AG04449 (cell line): ENCODE data around the gene LPCAT3.

ENCODE experiments used
- CTCF ChIA-PET: fragments of 350-600 bp; formaldehyde crosslinking; extraction: SDS; loops from one replicate; lab custom pipeline; 2021; ENCODE audit warnings: antibody characterized with exemption; lab: Yijun Ruan, JAX
- POLR2A ChIA-PET: fragments of 400-600, 350-600 bp; formaldehyde crosslinking; extraction: SDS; loops from one replicate; lab custom pipeline; 2020; ENCODE audit warnings: antibody characterized with exemption, inconsistent platforms; lab: Yijun Ruan, JAX
- DNase-seq: peaks from one replicate; pipeline ENCODE4 v3.0.0-alpha.2; 2010; ENCODE audit warnings: low read depth, low spot score
- H3K4me3 ChIP-seq: 2 replicates; pipeline ENCODE4 v1.5.1; 2011; ENCODE audit warnings: low read depth, mild to moderate bottlenecking, control low read depth, low read length
- CTCF ChIP-seq: IDR thresholded peaks from one replicate; pipeline ENCODE4 v1.5.1; 2011; ENCODE audit warnings: mild to moderate bottlenecking, moderate library complexity, low read length, control low read depth, inconsistent platforms; ENCODE audit not compliant: insufficient read depth; ENCODE audit errors: missing control alignments

Gene LPCAT3

GRCh38 chr12:6981152-6982052 is 36.9 kb downstream of the LPCAT3 start:
- no peak overlapping the region for H3K4me3 ChIP-seq
- CTCF ChIA-PET = no interaction called here
- no peak for TF ChIP-seq CTCF
- no peak for DNase-seq
- POLR2A ChIA-PET = no interaction called here

- ChIA-PET POLR2A (no interaction called here), CTCF (interaction anchor here (1.8 kb wide), 1 partner anchor 16 kb away, joined by 6 read pairs; no protein-coding TSS in a partner anchor)
- H3K4me3 ChIP-seq = no peak overlapping the region
- DNase-seq = no peak
- no peak for TF ChIP-seq CTCF
These were observed 37.5 kb downstream of the LPCAT3 start for GRCh38 chr12:6980740-6981139.

- TF ChIP-seq CTCF = no peak
- no peak for DNase-seq
- CTCF ChIA-PET = interaction anchor here (1.8 kb wide), 1 partner anchor 16 kb away, joined by 6 read pairs; no protein-coding TSS in a partner anchor
- no peak overlapping the region for H3K4me3 ChIP-seq
- POLR2A ChIA-PET = no interaction called here
These were observed 38.2 kb downstream of the LPCAT3 start for GRCh38 chr12:6980075-6980474.

GRCh38 chr12:6979453-6979852 is 38.8 kb downstream of the LPCAT3 start:
- no peak overlapping the region for H3K4me3 ChIP-seq
- CTCF ChIA-PET = interaction anchor here (1.0 to 1.8 kb wide), 3 partner anchors 15 to 132 kb away, joined by 3 to 6 read pairs (median 3); partner anchors contain the start of gene LPCAT3
- POLR2A ChIA-PET = no interaction called here
- DNase-seq = no peak
- no peak for TF ChIP-seq CTCF

- no peak overlapping the region for H3K4me3 ChIP-seq
- CTCF ChIA-PET = interaction anchor here (1.0 to 1.8 kb wide), 3 partner anchors 15 to 132 kb away, joined by 3 to 6 read pairs (median 3); partner anchors contain the start of gene LPCAT3
- no peak for TF ChIP-seq CTCF
- no peak for DNase-seq
- POLR2A ChIA-PET = no interaction called here
These were observed 39.3 kb downstream of the LPCAT3 start for GRCh38 chr12:6979021-6979420.

GRCh38 chr12:6978611-6979011 is 39.7 kb downstream of the LPCAT3 start:
- POLR2A ChIA-PET = no interaction called here
- no peak for DNase-seq
- no peak overlapping the region for H3K4me3 ChIP-seq
- CTCF ChIA-PET = interaction anchor here (1.0 kb wide), 2 partner anchors 40 to 133 kb away, joined by 3 read pairs; partner anchors contain the start of gene LPCAT3
- no peak for TF ChIP-seq CTCF
